Astrocyte of the spinal cord (primary cell): ENCODE results near the gene RDM1.

Source experiments
- DNase-seq: peaks from one replicate; pipeline ENCODE4 v3.0.0; 2011; ENCODE audit warnings: low read depth, low spot score
- H3K4me3 ChIP-seq: 2 replicates; pipeline ENCODE4 v1.5.1; 2011; ENCODE audit warnings: low read depth, mild to moderate bottlenecking, low read length, moderate library complexity
- CTCF ChIP-seq: IDR thresholded peaks from 2 replicates; pipeline ENCODE4 v1.5.1; 2012; ENCODE audit warnings: low read depth, mild to moderate bottlenecking, low read length, inconsistent platforms
- in situ Hi-C: cut with HindIII; loops from 2 replicates; pipeline ENCODE4 v1.10.0; 2017; ENCODE audit warnings: low sequenced_read_pairs

Gene RDM1

GRCh38 chr17:35936063-35936462 lies 5.5 kb upstream of the RDM1 start:
- no peak for DNase-seq
- no peak for TF ChIP-seq CTCF
- no peak overlapping the region for H3K4me3 ChIP-seq
- in situ Hi-C loops = no loop called here

- in situ Hi-C loops = no loop called here
- no peak for TF ChIP-seq CTCF
Observed at GRCh38 chr17:35934760-35935159, 4.2 kb upstream of the RDM1 start.

GRCh38 chr17:35932586-35932985 lies 2.0 kb upstream of the RDM1 start:
- no peak overlapping the region for H3K4me3 ChIP-seq
- in situ Hi-C loops = no loop called here
- no peak for DNase-seq
- no peak for TF ChIP-seq CTCF

More at GRCh38 chr17:35934760-35935159, 4.2 kb upstream of the RDM1 start:
- H3K4me3 ChIP-seq = no peak overlapping the region
- DNase-seq = no peak

- DNase-seq = peak; percentile 34
- no peak overlapping the region for H3K4me3 ChIP-seq
- in situ Hi-C loops = no loop called here
Observed at GRCh38 chr17:35931794-35932425, 1.3 kb upstream of the RDM1 start.

GRCh38 chr17:35927714-35928113 lies 2.9 kb downstream of the RDM1 start:
- in situ Hi-C loops = no loop called here
- no peak for TF ChIP-seq CTCF
- no peak for DNase-seq
- no peak overlapping the region for H3K4me3 ChIP-seq

More at GRCh38 chr17:35931794-35932425, 1.3 kb upstream of the RDM1 start:
- TF ChIP-seq CTCF = no peak

GRCh38 chr17:35923609-35924114 lies 6.9 kb downstream of the RDM1 start:
- no peak for TF ChIP-seq CTCF
- no peak overlapping the region for H3K4me3 ChIP-seq
- in situ Hi-C loops = no loop called here
- DNase-seq = no peak
